Testis (tissue), 3 donors: Measurements from ENCODE around the gene CFLAR. TPM values are rescaled to one million over a fixed set of nuclear protein-coding genes. Genes with fewer than 3 reads are reported as not detected.
"Not testable (repeated sequence)": the region's sequence is repeated elsewhere in the genome, so short reads cannot be mapped to it uniquely, and the experiment has no call there.

ENCODE experiments used
- DNase-seq: peaks from one replicate; pipeline ENCODE4 v3.0.0-alpha.2; 2019
- H3K27ac ChIP-seq, 2 donors: fragments of 200-600 bp; sonication (generic); one replicate each; pipeline ENCODE4 v1.5.1; 2019
- H3K27me3 ChIP-seq: fragments of 200-600 bp; sonication (generic); one replicate; pipeline ENCODE4 v1.5.1; 2019
- H3K36me3 ChIP-seq: fragments of 200-600 bp; sonication (generic); one replicate; pipeline ENCODE4 v1.5.1; 2017; ENCODE audit warnings: low read depth; ENCODE audit errors: missing control alignments
- H3K4me1 ChIP-seq: fragments of 200-600 bp; sonication (generic); one replicate; pipeline ENCODE4 v1.5.1; 2019
- H3K4me3 ChIP-seq, 2 donors: fragments of 200-600 bp; sonication (generic); one replicate each; pipeline ENCODE4 v1.5.1; 2017 to 2019
- H3K9me3 ChIP-seq: fragments of 200-600 bp; sonication (generic); one replicate; pipeline ENCODE4 v1.5.1; 2017
- POLR2A ChIP-seq: fragments of 450-650 bp; IDR thresholded peaks from one replicate; pipeline ENCODE4 v1.6.1; 2017; ENCODE audit warnings: antibody characterized with exemption, mild to moderate bottlenecking, moderate library complexity
- WGBS, 2 donors: methylation state at CpG; one replicate each; pipeline ENCODE4 v1.1.5; 2018; 5-methylcytosine and 5-hydroxymethylcytosine counted together
- intact Hi-C: fragments of 100-400 bp; cut with DNase I; formaldehyde crosslinking; loops from one replicate; pipeline ENCODE4 v1.15.1; 2023; ENCODE audit warnings: low total_unique reads
- polyA plus RNA-seq: library from polyadenylated mRNA; stranded (reverse); fragments of 350-450 nt; fragmentation: Illumina TruSeq; extraction: RNeasy Lipid Tissue Mini Kit (QIAGEN cat#74804); gene quantifications from one replicate; pipeline ENCODE4 v1.2.3, GENCODE V29; 2014; ENCODE audit warnings: low read depth, low replicate concordance; ENCODE audit not compliant: insufficient read depth
- total RNA-seq, 2 donors: library from RNA; depleted of rRNA; stranded (reverse); fragments of >200 nt; gene quantifications; one replicate each; pipeline ENCODE4 v1.2.3, GENCODE V29; 2016
- TF ChIP-seq, protein P1 (sequence below), 3 experiments: fragments of 450-650 bp in 2 of 3; fragments of 200-600 bp in 1 of 3; sonication (generic) in 1 of 3; IDR thresholded peaks; one replicate each; pipeline ENCODE4 v1.5.1; 2016 to 2019; ENCODE audit warnings: antibody characterized with exemption in 3 of 3, mild to moderate bottlenecking in 2 of 3, moderate library complexity in 1 of 3

Gene CFLAR
- total and polyA plus RNA-seq, 3 donors from 2014 or later, result 51.1 to 137 (median 117) TPM

DNA sequence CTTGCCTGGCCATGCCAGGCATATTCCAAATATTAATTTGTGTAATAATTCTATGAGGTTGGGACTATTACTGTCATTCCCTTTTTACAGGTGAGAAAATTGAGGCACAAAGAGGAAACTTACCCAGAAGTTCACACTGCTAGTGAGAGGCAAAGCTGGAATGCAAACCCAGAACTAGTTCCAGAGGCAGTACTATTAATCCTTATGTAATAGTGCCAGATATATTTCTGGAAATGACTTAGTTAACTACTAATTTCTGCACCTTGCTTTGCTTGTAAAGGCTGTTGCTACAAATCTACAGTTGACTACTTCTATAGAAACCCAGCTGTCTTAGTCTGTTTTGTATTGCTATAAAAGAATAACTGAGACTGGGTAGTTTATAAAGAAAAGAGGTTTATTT is 5.3 kb upstream of the CFLAR start:
- Histone ChIP-seq H3K36me3 (no peaks in the 10 kb centered on the region), H3K9me3 (no peaks in the 10 kb centered on the region), H3K4me1 (peaks cover 10% of the 10 kb centered on the region), H3K27ac (no peak overlapping the region), H3K27me3 (no peaks in the 10 kb centered on the region), H3K4me3 (no peak overlapping the region)
- TF ChIP-seq POLR2A, result no peak
- TF ChIP-seq, protein P1, sequence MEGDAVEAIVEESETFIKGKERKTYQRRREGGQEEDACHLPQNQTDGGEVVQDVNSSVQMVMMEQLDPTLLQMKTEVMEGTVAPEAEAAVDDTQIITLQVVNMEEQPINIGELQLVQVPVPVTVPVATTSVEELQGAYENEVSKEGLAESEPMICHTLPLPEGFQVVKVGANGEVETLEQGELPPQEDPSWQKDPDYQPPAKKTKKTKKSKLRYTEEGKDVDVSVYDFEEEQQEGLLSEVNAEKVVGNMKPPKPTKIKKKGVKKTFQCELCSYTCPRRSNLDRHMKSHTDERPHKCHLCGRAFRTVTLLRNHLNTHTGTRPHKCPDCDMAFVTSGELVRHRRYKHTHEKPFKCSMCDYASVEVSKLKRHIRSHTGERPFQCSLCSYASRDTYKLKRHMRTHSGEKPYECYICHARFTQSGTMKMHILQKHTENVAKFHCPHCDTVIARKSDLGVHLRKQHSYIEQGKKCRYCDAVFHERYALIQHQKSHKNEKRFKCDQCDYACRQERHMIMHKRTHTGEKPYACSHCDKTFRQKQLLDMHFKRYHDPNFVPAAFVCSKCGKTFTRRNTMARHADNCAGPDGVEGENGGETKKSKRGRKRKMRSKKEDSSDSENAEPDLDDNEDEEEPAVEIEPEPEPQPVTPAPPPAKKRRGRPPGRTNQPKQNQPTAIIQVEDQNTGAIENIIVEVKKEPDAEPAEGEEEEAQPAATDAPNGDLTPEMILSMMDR (IDR thresholded peaks at IDR 0.05), result no peak
- intact Hi-C loops, result loop anchor here (5.0 kb wide), 1 partner anchor 33 kb away; no protein-coding TSS in a partner anchor
- no peak for DNase-seq

DNA sequence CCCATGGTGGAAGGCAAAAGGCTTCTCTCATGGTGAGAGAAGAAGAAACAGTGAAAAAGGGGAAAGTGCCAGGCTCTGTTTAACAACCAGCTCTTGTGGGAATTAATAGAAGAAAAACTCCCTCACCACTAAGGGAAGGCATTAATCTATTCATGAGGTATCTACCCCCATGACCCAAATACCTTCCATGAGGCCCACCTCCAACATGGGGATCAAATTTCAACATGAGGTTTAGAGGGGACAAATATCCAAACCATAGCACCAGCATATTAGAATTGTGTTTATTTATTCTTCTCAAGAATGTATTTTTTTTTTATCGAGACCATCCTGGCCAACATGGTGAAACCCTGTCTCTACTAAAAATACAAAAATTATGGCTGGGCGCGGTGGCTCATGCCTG is 4.9 kb upstream of the CFLAR start:
- no peaks in the 10 kb centered on the region for H3K9me3 ChIP-seq
- no peaks in the 10 kb centered on the region for H3K27me3 ChIP-seq
- H3K4me1 ChIP-seq, result peaks cover 10% of the 10 kb centered on the region
- H3K27ac ChIP-seq, result no peak overlapping the region
- no peaks in the 10 kb centered on the region for H3K36me3 ChIP-seq
- DNase-seq, result no peak
- H3K4me3 ChIP-seq, result no peak overlapping the region
- TF ChIP-seq POLR2A, result no peak
- TF ChIP-seq, protein P1 (IDR thresholded peaks at IDR 0.05), result no peak
- 90 to 97% methylated on average over 3 of the region's 3 CpGs for WGBS, 2 donors
- intact Hi-C loops, result loop anchor here (5.0 kb wide), 1 partner anchor 34 kb away; no protein-coding TSS in a partner anchor

DNA sequence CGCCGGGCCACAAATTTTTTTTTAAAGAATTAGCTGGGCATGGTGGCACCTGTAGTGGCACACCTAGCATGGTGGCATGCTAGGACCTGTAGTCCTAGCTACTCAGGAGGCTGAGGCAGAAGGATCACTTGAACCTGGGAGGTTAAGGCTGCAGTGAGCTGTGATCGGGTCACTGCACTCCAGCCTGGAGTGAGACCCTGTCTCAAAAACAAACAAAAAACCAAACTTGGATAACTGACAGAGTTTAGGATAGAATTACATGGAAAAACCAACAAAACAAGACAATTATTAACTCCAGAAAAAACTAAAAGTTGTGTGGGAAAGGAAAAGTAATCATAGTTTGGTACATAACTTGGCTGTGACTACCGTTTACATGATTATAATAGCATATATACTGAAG is 1.6 kb upstream of the CFLAR start:
- Histone ChIP-seq H3K9me3 (no peaks in the 10 kb centered on the region), H3K27ac (no peak overlapping the region), H3K4me1 (peaks cover 10% of the 10 kb centered on the region), H3K4me3 (no peak overlapping the region), H3K27me3 (no peaks in the 10 kb centered on the region), H3K36me3 (no peaks in the 10 kb centered on the region)
- WGBS, 2 donors, result 83 to 88% methylated on average over 4 of the region's 4 CpGs
- intact Hi-C loops, result loop anchor here (5.0 kb wide), 1 partner anchor 37 kb away; no protein-coding TSS in a partner anchor
- TF ChIP-seq, protein P1 (IDR thresholded peaks at IDR 0.05), result no peak
- no peak for DNase-seq

DNA sequence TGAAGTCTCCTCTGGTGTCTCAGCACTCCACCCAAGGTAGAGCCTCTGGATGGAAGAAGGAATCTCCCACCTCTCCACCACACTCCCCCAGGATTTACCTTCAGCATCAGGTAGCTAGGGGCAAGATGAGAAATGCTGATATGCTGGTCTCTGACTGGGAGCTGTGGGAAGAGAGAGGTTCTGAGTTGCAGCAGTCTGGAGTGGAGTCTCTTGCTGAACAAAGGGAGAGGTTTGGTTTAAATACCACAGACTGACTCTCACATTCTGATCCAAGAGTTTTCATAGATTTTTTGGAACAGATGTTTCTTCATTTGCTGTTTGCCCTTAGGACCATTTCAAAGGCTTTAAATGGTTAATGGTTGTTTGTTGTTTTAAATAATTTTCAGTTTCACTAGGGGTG is 1.1 kb upstream of the CFLAR start:
- Histone ChIP-seq H3K4me1 (peaks cover 10% of the 10 kb centered on the region), H3K36me3 (no peaks in the 10 kb centered on the region), H3K4me3 (no peak overlapping the region), H3K9me3 (no peaks in the 10 kb centered on the region), H3K27me3 (no peaks in the 10 kb centered on the region), H3K27ac (no peak overlapping the region)
- TF ChIP-seq POLR2A, result no peak
- TF ChIP-seq, protein P1 (IDR thresholded peaks at IDR 0.05), result no peak
- no peak for DNase-seq
- intact Hi-C loops, result loop anchor here (5.0 kb wide), 2 partner anchors 38 to 42 kb away; no protein-coding TSS in a partner anchor

DNA sequence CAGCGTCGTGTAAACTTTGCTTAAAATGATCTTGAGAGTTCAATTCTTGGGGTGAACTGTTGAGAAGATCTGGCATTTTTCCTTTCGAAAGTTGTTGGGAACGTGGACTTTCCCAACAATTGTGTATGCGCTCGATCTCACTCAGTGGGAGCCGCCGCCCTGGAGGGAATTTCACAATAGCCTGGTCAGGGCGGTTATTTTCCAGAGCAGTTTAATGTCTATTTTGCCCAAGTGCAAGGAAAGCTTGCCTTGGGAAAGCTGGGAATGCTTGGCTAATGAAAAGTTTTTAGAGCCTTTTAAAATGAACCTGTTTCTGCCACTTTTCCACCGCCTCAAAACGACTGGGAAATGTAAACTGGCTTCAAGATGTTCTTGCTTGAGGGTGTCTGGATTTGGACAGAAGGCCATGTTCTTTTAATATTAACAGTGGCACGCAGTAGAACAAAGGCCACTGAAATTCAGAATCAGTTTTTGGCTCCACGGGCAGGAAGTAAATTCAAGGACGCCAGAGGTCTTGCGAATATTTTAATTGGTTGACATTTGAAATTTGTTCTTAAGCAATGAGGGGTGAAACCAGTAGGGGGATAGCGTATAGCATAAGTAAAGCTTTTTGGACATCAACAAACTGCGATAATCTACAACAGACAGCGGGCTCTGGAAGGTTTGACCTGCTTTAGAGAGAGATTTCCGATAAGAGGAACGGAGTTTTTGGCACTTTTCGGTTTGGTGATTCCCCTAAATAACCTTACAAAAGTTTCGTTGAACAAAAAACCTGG is 1.2 kb downstream of the CFLAR start:
- 0 to 1% methylated on average over 22 of the region's 22 CpGs for WGBS, 2 donors
- H3K27me3 ChIP-seq, result no peaks in the 10 kb centered on the region

DNA sequence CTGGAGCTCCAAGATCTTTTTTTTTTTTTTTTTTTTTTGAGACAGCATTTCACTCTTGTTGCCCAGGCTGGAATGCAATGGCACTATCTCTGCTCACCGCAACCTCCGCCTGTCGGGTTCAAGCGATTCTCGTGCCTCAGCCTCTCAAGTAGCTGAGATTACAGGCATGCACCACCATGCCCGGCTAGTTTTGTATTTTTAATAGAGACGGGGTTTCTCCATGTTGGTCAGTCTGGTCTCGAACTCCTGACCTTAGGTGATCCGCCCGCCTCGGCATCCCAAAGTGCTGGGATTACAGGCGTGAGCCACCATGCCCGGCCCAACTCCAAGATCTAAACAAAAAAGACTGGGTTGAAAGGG is 1.8 kb downstream of the CFLAR start:
- DNase-seq, H3K36me3 ChIP-seq, H3K9me3 ChIP-seq, H3K27me3 ChIP-seq: not testable (repeated sequence)
- peak overlapping the region; percentile 97 to 100 for H3K27ac ChIP-seq
- intact Hi-C loops, result loop anchor here (5.0 kb wide), 1 partner anchor 40 kb away; no protein-coding TSS in a partner anchor
- peak overlapping the region; percentile 91 to 99 for H3K4me3 ChIP-seq
- 2 to 7% methylated on average over 13 of the region's 13 CpGs for WGBS, 2 donors
- peaks cover 35% of the 10 kb centered on the region for H3K4me1 ChIP-seq

More for the DNA sequence above, 1.2 kb downstream of the CFLAR start:
- Histone ChIP-seq H3K4me3 (peak overlapping the region; percentile 91 to 99), H3K4me1 (peaks cover 30% of the 10 kb centered on the region), H3K36me3 (no peaks in the 10 kb centered on the region), H3K9me3 (no peaks in the 10 kb centered on the region), H3K27ac (peak overlapping the region; percentile 97 to 100)
- peak; percentile 63 for DNase-seq
- no peak for TF ChIP-seq POLR2A
- TF ChIP-seq, protein P1 (IDR thresholded peaks at IDR 0.05), result peak in 1 of 3 experiments; percentile 7
- intact Hi-C loops, result loop anchor here (5.0 kb wide), 1 partner anchor 40 kb away; no protein-coding TSS in a partner anchor
